Loucy (cell line): ENCODE results near the gene ZNF423.

Experiments used
- H2AFZ ChIP-seq: fragments of 200-600 bp; sonication (generic); 2 replicates; pipeline ENCODE4 v1.6.0; 2016; ENCODE audit warnings: antibody characterized with exemption, mild to moderate bottlenecking, low read length, moderate library complexity
- H3F3A ChIP-seq: fragments of 200-600 bp; 2 replicates; pipeline ENCODE4 v1.6.0; 2016; ENCODE audit warnings: antibody characterized with exemption, low read depth, mild to moderate bottlenecking
- H3K27me3 ChIP-seq: fragments of 200-600 bp; sonication (generic); 2 replicates; pipeline ENCODE4 v1.6.1; 2014; ENCODE audit warnings: low read length, mild to moderate bottlenecking; ENCODE audit not compliant: insufficient read depth, poor library complexity, severe bottlenecking
- H3K36me3 ChIP-seq: fragments of 200-600 bp; sonication (generic); 2 replicates; pipeline ENCODE4 v1.6.1; 2016; ENCODE audit warnings: low read length; ENCODE audit not compliant: insufficient read depth
- H3K4me1 ChIP-seq: fragments of 200-600 bp; sonication (generic); 2 replicates; pipeline ENCODE4 v1.5.1; 2014; ENCODE audit warnings: low read length, mild to moderate bottlenecking; ENCODE audit not compliant: insufficient read depth, poor library complexity, severe bottlenecking
- H3K4me2 ChIP-seq: fragments of 200-600 bp; sonication (generic); 2 replicates; pipeline ENCODE4 v1.6.0; 2014; ENCODE audit warnings: antibody characterized with exemption, low read length, low read depth, mild to moderate bottlenecking; ENCODE audit not compliant: poor library complexity, severe bottlenecking
- H3K4me3 ChIP-seq: fragments of 200-600 bp; sonication (generic); 2 replicates; pipeline ENCODE4 v1.5.1; 2014; ENCODE audit warnings: low read length, mild to moderate bottlenecking, mixed read lengths; ENCODE audit not compliant: poor library complexity, severe bottlenecking
- H3K79me2 ChIP-seq: fragments of 200-600 bp; sonication (generic); 2 replicates; pipeline ENCODE4 v1.6.1; 2014; ENCODE audit warnings: low read length; ENCODE audit not compliant: insufficient read depth
- H3K9ac ChIP-seq: fragments of 200-600 bp; sonication (generic); 2 replicates; pipeline ENCODE4 v1.6.0; 2014; ENCODE audit warnings: mild to moderate bottlenecking, low read depth, low read length, moderate library complexity; ENCODE audit not compliant: poor library complexity, severe bottlenecking
- H3K9me2 ChIP-seq: fragments of 200-600 bp; sonication (generic); replicated peaks from 2 replicates; pipeline ENCODE4 v1.6.1; 2016; ENCODE audit warnings: low read depth, low read length, mixed read lengths
- H3K9me3 ChIP-seq: fragments of 200-600 bp; sonication (generic); 2 replicates; pipeline ENCODE4 v1.6.1; 2014; ENCODE audit warnings: mild to moderate bottlenecking, antibody characterized with exemption, low read length, low read depth; ENCODE audit not compliant: insufficient read depth
- H4K20me1 ChIP-seq: fragments of 200-600 bp; sonication (generic); 2 replicates; pipeline ENCODE4 v1.6.0; 2014; ENCODE audit warnings: antibody characterized with exemption, low read length, mild to moderate bottlenecking; ENCODE audit not compliant: insufficient read depth, poor library complexity, severe bottlenecking
- CTCF ChIP-seq: fragments of 200-600 bp; sonication (generic); conservative IDR thresholded peaks from 2 replicates; pipeline ENCODE4 v1.5.1; 2014; ENCODE audit warnings: mild to moderate bottlenecking, antibody characterized with exemption, low read length
- EZH2phosphoT487 ChIP-seq: fragments of 200-600 bp; IDR thresholded peaks from 2 replicates; pipeline ENCODE4 v1.6.1; 2018; ENCODE audit warnings: antibody characterized with exemption, mild to moderate bottlenecking, moderate library complexity, borderline replicate concordance

Gene ZNF423

GRCh38 chr16:49809062-49809461 lies 46.9 kb downstream of the ZNF423 start:
- Histone ChIP-seq H2AFZ (no peak overlapping the region), H3F3A (no peaks in the 10 kb centered on the region), H3K4me2 (no peak overlapping the region), H3K9me2 (no peaks in the 10 kb centered on the region), H3K36me3 (no peaks in the 10 kb centered on the region), H4K20me1 (no peaks in the 10 kb centered on the region), H3K9ac (no peak overlapping the region), H3K4me1 (no peaks in the 10 kb centered on the region), H3K79me2 (no peaks in the 10 kb centered on the region), H3K4me3 (no peak overlapping the region), H3K27me3 (no peaks in the 10 kb centered on the region), H3K9me3 (no peaks in the 10 kb centered on the region)
- TF ChIP-seq EZH2phosphoT487 (no peak), CTCF (no peak)

GRCh38 chr16:49806446-49806845 lies 49.5 kb downstream of the ZNF423 start:
- Histone ChIP-seq H3F3A (no peaks in the 10 kb centered on the region), H4K20me1 (no peaks in the 10 kb centered on the region), H3K4me3 (no peak overlapping the region), H3K36me3 (no peaks in the 10 kb centered on the region), H3K4me2 (no peak overlapping the region), H3K9me3 (no peaks in the 10 kb centered on the region), H2AFZ (no peak overlapping the region), H3K9me2 (no peaks in the 10 kb centered on the region), H3K9ac (no peak overlapping the region), H3K4me1 (no peaks in the 10 kb centered on the region), H3K79me2 (no peaks in the 10 kb centered on the region), H3K27me3 (no peaks in the 10 kb centered on the region)
- TF ChIP-seq CTCF (no peak), EZH2phosphoT487 (no peak)

GRCh38 chr16:49801290-49801689 lies 54.6 kb downstream of the ZNF423 start:
- H3K9me2 ChIP-seq = no peaks in the 10 kb centered on the region

More at GRCh38 chr16:49801290-49801689, 54.6 kb downstream of the ZNF423 start:
- H3K4me2 ChIP-seq = no peak overlapping the region
- H2AFZ ChIP-seq = no peak overlapping the region
- H3K4me3 ChIP-seq = no peak overlapping the region
- H4K20me1 ChIP-seq = no peaks in the 10 kb centered on the region
- no peaks in the 10 kb centered on the region for H3K9me3 ChIP-seq
- TF ChIP-seq EZH2phosphoT487 (no peak), CTCF (no peak)
- H3K79me2 ChIP-seq = no peaks in the 10 kb centered on the region
- no peaks in the 10 kb centered on the region for H3K4me1 ChIP-seq
- no peaks in the 10 kb centered on the region for H3K27me3 ChIP-seq
- no peaks in the 10 kb centered on the region for H3F3A ChIP-seq
- H3K36me3 ChIP-seq = no peaks in the 10 kb centered on the region
- no peak overlapping the region for H3K9ac ChIP-seq
